WERI-Rb-1 (cell line): ENCODE measurements around the gene GSX1.

Experiments used
- DNase-seq: peaks from one replicate; pipeline ENCODE4 v3.0.0-alpha.2; 2020
- H3K27ac ChIP-seq: fragments of 250-450 bp; sonication (Bioruptor Pico); 2 replicates; pipeline ENCODE4 v1.5.1; 2020; ENCODE audit warnings: mild to moderate bottlenecking, moderate library complexity
- H3K27me3 ChIP-seq: fragments of 250-450 bp; sonication (Bioruptor Pico); 2 replicates; pipeline ENCODE4 v1.5.1; 2021; ENCODE audit warnings: mild to moderate bottlenecking, low read depth, moderate library complexity; ENCODE audit not compliant: insufficient read depth, severe bottlenecking
- H3K36me3 ChIP-seq: fragments of 250-450 bp; sonication (Bioruptor Pico); 2 replicates; pipeline ENCODE4 v1.5.1; 2020; ENCODE audit warnings: mild to moderate bottlenecking, moderate library complexity
- H3K4me3 ChIP-seq: 2 replicates; pipeline ENCODE4 v1.5.1; 2011; ENCODE audit warnings: low read depth, mild to moderate bottlenecking, control low read depth, low read length
- H3K9me3 ChIP-seq: fragments of 250-450 bp; sonication (Bioruptor Pico); 2 replicates; pipeline ENCODE4 v1.5.1; 2021; ENCODE audit warnings: mild to moderate bottlenecking, moderate library complexity; ENCODE audit not compliant: severe bottlenecking
- TF ChIP-seq, protein P1 (sequence below): IDR thresholded peaks from 2 replicates; pipeline ENCODE4 v1.5.1; 2011; ENCODE audit warnings: low read depth, mild to moderate bottlenecking, control low read depth, inconsistent platforms, low read length

GSX1 gene

DNA sequence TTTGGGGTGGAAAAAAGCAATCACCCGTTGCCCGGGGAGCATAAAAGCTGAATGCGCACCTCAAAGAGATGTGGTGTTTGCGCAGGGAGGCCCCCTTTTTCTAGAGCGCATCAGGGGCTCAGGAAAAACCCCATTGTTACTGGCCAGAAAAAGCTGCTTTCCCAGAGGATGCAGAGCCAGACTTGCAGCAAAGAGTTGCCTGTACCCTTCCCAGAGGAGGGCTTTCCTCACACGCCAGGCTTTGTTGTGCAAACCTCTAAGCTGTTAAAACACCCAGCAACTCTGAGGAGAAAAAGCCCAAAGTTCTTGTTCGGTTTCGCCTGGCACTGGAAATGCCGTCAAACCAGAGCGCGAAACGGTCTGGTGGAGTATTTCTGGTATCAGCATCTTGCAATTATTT is 29.3 kb downstream of the GSX1 start:
- Histone ChIP-seq H3K27ac (no peak overlapping the region), H3K27me3 (peaks cover 98% of the 10 kb centered on the region), H3K9me3 (peaks cover 4% of the 10 kb centered on the region), H3K4me3 (no peak overlapping the region), H3K36me3 (no peaks in the 10 kb centered on the region)
- TF ChIP-seq, protein P1, sequence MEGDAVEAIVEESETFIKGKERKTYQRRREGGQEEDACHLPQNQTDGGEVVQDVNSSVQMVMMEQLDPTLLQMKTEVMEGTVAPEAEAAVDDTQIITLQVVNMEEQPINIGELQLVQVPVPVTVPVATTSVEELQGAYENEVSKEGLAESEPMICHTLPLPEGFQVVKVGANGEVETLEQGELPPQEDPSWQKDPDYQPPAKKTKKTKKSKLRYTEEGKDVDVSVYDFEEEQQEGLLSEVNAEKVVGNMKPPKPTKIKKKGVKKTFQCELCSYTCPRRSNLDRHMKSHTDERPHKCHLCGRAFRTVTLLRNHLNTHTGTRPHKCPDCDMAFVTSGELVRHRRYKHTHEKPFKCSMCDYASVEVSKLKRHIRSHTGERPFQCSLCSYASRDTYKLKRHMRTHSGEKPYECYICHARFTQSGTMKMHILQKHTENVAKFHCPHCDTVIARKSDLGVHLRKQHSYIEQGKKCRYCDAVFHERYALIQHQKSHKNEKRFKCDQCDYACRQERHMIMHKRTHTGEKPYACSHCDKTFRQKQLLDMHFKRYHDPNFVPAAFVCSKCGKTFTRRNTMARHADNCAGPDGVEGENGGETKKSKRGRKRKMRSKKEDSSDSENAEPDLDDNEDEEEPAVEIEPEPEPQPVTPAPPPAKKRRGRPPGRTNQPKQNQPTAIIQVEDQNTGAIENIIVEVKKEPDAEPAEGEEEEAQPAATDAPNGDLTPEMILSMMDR: no peak
- no peak for DNase-seq

DNA sequence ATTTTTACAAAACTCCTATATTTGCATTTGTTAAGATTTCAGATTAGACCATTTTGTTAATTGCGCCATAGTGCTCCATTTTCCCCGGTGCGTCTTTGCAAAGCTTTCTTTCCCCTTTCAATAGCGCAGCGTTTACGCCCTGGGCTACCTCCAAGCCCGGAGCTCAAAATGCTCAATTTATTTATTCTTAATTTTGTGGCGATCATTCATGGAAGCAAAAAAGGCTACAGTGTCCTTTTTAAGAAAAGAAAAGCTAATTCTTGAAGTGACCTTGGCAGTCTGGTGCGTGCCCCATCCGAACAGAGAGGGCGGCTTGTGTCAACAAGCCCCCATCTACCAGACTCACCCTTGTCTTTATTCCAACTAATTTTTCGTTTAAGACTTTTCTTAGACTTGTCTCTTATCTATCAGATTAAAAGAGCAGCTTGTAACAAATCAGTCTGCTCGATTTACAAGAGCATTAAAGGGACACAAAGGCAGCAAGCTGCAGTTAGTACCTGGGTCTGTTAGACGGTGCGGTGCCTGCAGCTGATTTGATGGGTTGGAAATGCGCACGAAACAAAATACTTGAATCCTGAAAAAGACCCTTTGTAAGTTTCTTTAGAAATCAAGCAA is 30.1 kb downstream of the GSX1 start:
- Histone ChIP-seq H3K9me3 (peaks cover 4% of the 10 kb centered on the region), H3K27me3 (peaks cover 98% of the 10 kb centered on the region), H3K27ac (no peak overlapping the region), H3K36me3 (no peaks in the 10 kb centered on the region), H3K4me3 (no peak overlapping the region)
- TF ChIP-seq, protein P1: no peak
- DNase-seq: no peak

DNA sequence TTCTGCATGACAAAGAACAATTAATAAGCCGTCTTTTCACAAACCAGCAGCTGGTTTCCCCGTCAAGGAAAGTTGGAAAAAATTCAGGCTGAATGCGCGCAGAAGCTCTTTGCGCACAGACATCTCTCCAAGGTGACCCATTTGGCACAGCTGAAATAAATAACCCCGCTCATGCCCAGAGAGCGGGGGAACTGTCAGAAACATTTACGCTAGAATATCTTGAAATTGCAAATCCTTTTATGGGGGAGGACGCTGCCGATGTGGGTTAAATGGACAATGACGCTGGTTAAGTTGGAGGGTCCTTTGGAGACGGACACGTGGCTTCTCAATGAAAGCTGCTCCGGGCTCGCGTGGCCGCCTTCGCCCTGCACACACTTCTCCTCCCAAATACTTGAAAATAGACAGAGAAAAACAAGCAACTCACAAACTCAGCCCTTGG is 30.6 kb downstream of the GSX1 start:
- Histone ChIP-seq H3K27me3 (peaks cover 98% of the 10 kb centered on the region), H3K4me3 (no peak overlapping the region)
- TF ChIP-seq, protein P1: no peak

DNA sequence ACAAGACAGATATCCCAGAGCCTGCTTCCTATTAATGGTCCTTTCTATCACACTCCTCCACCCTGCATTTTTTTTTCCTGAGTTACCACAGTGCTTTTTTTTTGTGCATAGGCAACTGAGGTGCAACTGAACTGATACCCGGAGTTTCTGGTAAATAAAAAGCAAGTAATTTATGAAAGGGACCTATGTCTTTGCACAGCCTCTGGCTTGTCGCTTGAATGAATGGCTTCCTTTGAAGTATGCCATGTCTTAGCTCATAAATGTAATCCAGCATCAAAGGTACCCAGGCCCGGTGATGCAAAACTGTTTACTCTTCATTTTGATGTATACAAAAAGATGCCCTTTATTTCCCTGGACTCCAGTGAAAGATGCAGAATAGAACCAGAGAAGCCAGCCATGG is 31.8 kb downstream of the GSX1 start:
- TF ChIP-seq, protein P1: no peak
- no peaks in the 10 kb centered on the region for H3K36me3 ChIP-seq
- peaks cover 96% of the 10 kb centered on the region for H3K27me3 ChIP-seq
- DNase-seq: no peak
- no peak overlapping the region for H3K4me3 ChIP-seq
- no peak overlapping the region for H3K27ac ChIP-seq
- H3K9me3 ChIP-seq: no peaks in the 10 kb centered on the region

More for the DNA sequence above, 30.6 kb downstream of the GSX1 start:
- no peaks in the 10 kb centered on the region for H3K36me3 ChIP-seq
- DNase-seq: no peak
- peaks cover 4% of the 10 kb centered on the region for H3K9me3 ChIP-seq
- H3K27ac ChIP-seq: no peak overlapping the region

DNA sequence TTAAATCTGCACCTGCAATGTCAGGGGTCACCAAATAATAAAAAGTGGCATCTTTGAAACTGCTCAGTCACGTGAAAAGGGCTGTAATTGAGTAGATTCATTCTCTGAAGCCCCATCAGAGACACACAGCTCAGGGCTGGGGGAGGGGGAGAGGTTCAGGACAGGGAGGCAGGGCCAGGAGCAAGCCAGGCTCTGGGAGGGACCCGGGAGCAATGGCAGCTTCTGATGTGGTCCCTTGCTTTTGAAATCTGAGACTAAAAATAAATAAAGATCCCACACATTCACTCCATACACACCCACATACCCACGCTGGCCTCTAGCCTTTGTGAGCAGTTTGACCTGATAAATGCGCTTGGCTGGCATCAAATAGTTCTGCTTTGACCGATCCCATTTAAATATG is 32.8 kb downstream of the GSX1 start:
- Histone ChIP-seq H3K36me3 (no peaks in the 10 kb centered on the region), H3K27me3 (peaks cover 96% of the 10 kb centered on the region), H3K27ac (no peak overlapping the region), H3K9me3 (no peaks in the 10 kb centered on the region), H3K4me3 (no peak overlapping the region)
- no peak for DNase-seq
- TF ChIP-seq, protein P1: no peak
